22Rv1 (cell line): ENCODE results near the gene MRRF.

Experiments used
- ZFX ChIP-seq: fragments of 450-650 bp; IDR thresholded peaks from 2 replicates; pipeline ENCODE4 v1.6.1; 2017; ENCODE audit warnings: antibody characterized with exemption, borderline replicate concordance
- TF ChIP-seq, protein P1 (sequence below): fragments of 450-650 bp; IDR thresholded peaks from 2 replicates; pipeline ENCODE4 v1.5.1; 2017; ENCODE audit warnings: mild to moderate bottlenecking

DNA sequence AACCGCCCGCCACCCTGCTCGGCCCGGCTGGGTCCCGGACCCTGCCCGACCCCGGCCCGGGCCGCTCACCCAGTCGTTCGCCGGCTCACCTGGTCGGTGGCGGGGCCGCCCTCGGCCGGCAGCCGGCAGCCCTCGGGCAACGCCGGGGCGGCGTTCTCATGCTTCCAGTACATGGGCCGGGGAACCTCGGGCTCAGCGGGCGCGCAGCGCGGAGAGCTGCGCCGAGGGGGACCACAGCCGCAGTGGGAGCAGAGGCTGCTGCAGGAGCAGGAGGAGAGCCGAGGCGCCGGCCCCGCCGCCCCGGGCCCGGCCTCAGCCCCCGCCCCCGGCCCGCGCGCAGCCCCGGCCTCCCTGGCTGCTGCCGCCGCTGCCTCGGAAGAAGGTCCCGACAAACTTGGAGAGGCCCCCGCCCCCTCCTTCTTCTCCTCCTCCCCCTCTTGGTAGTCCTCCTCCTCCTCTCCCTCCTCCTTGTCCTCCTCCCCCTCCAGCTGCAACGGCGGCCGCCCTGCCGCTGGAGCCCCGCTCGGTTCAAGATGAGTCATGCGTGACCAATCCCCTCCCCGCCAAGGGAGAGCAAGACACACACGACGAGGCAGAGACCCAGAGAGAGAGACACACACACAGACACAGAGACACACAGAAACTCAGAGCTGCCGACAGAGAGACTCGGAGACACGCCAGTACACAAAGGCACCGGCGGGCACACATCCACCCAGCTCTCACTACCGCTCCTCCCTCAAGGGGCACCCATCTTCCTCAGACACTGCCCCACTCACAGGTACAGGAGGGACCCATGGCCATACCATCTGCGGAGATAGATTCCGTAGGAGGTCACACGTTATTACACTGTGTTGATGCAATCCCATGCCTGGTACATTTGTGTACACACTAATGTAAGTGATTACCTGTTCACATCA, 35.9 kb upstream of the MRRF start, which contains the start of gene LHX6:
- TF ChIP-seq, protein P1, sequence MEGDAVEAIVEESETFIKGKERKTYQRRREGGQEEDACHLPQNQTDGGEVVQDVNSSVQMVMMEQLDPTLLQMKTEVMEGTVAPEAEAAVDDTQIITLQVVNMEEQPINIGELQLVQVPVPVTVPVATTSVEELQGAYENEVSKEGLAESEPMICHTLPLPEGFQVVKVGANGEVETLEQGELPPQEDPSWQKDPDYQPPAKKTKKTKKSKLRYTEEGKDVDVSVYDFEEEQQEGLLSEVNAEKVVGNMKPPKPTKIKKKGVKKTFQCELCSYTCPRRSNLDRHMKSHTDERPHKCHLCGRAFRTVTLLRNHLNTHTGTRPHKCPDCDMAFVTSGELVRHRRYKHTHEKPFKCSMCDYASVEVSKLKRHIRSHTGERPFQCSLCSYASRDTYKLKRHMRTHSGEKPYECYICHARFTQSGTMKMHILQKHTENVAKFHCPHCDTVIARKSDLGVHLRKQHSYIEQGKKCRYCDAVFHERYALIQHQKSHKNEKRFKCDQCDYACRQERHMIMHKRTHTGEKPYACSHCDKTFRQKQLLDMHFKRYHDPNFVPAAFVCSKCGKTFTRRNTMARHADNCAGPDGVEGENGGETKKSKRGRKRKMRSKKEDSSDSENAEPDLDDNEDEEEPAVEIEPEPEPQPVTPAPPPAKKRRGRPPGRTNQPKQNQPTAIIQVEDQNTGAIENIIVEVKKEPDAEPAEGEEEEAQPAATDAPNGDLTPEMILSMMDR: no peak
- no peak for TF ChIP-seq ZFX
